Measurements from ENCODE around the gene CLDND1. TPM values are rescaled to one million over a fixed set of nuclear protein-coding genes. Genes with fewer than 3 reads are reported as not detected.

The CLDND1 gene
- total and polyA plus RNA-seq, 2 donors: 104 to 107 TPM

- 95% methylated on average over 2 of the region's 2 CpGs for whole genome bisulfite sequencing
- Histone ChIP-seq H3K27ac (ENCODE audit: low read depth) (no peak overlapping the region), H3K4me3 (ENCODE audit: low read depth, low read length) (no peak overlapping the region), H3K36me3 (ENCODE audit: insufficient read depth) (no peaks in the 10 kb centered on the region), H3K4me1 (ENCODE audit: insufficient read depth) (peaks cover 2% of the 10 kb centered on the region)
- DNase-seq (ENCODE audit: extremely low spot score): no peak
These were observed 3.9 kb downstream of the CLDND1 start for GRCh38 chr3:98518816-98519215.

- WGBS: 100% methylated on average over 1 of the region's 1 CpG
- Histone ChIP-seq H3K4me1 (ENCODE audit: insufficient read depth) (peaks cover 2% of the 10 kb centered on the region), H3K36me3 (ENCODE audit: insufficient read depth) (no peaks in the 10 kb centered on the region), H3K4me3 (ENCODE audit: low read depth, low read length) (no peak overlapping the region), H3K27ac (ENCODE audit: low read depth) (no peak overlapping the region)
- no peak for DNase-seq (ENCODE audit: extremely low spot score)
These were observed 7.8 kb downstream of the CLDND1 start for GRCh38 chr3:98514948-98515347.

- no peaks in the 10 kb centered on the region for H3K36me3 ChIP-seq (ENCODE audit: insufficient read depth)
- H3K4me3 ChIP-seq (ENCODE audit: low read depth, low read length): no peak overlapping the region
- 95% methylated on average over 3 of the region's 3 CpGs for WGBS
- no peaks in the 10 kb centered on the region for H3K4me1 ChIP-seq (ENCODE audit: insufficient read depth)
- no peak overlapping the region for H3K27ac ChIP-seq (ENCODE audit: low read depth)
- no peak for DNase-seq (ENCODE audit: extremely low spot score)
These were observed 9.0 kb downstream of the CLDND1 start for GRCh38 chr3:98513736-98514135.

GRCh38 chr3:98513091-98513511 lies 9.6 kb downstream of the CLDND1 start:
- H3K4me3 ChIP-seq (ENCODE audit: low read depth, low read length): no peak overlapping the region
- DNase-seq (ENCODE audit: extremely low spot score): no peak
- 70% methylated on average over 4 of the region's 4 CpGs for WGBS
- no peak overlapping the region for H3K27ac ChIP-seq (ENCODE audit: low read depth)
- no peaks in the 10 kb centered on the region for H3K4me1 ChIP-seq (ENCODE audit: insufficient read depth)
- H3K36me3 ChIP-seq (ENCODE audit: insufficient read depth): no peaks in the 10 kb centered on the region

GRCh38 chr3:98512576-98512975 lies 10.1 kb downstream of the CLDND1 start:
- Histone ChIP-seq H3K27ac (ENCODE audit: low read depth) (no peak overlapping the region), H3K4me1 (ENCODE audit: insufficient read depth) (no peaks in the 10 kb centered on the region), H3K36me3 (ENCODE audit: insufficient read depth) (no peaks in the 10 kb centered on the region), H3K4me3 (ENCODE audit: low read depth, low read length) (no peak overlapping the region)
- no peak for DNase-seq (ENCODE audit: extremely low spot score)
- WGBS: 84% methylated on average over 4 of the region's 4 CpGs

GRCh38 chr3:98508582-98508981 lies 14.1 kb downstream of the CLDND1 start:
- WGBS: 95% methylated on average over 2 of the region's 2 CpGs
- no peak for DNase-seq (ENCODE audit: extremely low spot score)
- Histone ChIP-seq H3K4me3 (ENCODE audit: low read depth, low read length) (no peak overlapping the region), H3K27ac (ENCODE audit: low read depth) (no peak overlapping the region), H3K4me1 (ENCODE audit: insufficient read depth) (no peaks in the 10 kb centered on the region), H3K36me3 (ENCODE audit: insufficient read depth) (no peaks in the 10 kb centered on the region)

- no peak overlapping the region for H3K27ac ChIP-seq (ENCODE audit: low read depth)
- 32% methylated on average over 4 of the region's 4 CpGs for WGBS
- no peaks in the 10 kb centered on the region for H3K4me1 ChIP-seq (ENCODE audit: insufficient read depth)
- H3K36me3 ChIP-seq (ENCODE audit: insufficient read depth): no peaks in the 10 kb centered on the region
- DNase-seq (ENCODE audit: extremely low spot score): no peak
- H3K4me3 ChIP-seq (ENCODE audit: low read depth, low read length): no peak overlapping the region
These were observed 18.2 kb downstream of the CLDND1 start for GRCh38 chr3:98504539-98504938.

GRCh38 chr3:98501863-98502576 lies 20.7 kb downstream of the CLDND1 start:
- Histone ChIP-seq H3K4me1 (ENCODE audit: insufficient read depth) (no peaks in the 10 kb centered on the region), H3K4me3 (ENCODE audit: low read depth, low read length) (no peak overlapping the region), H3K27ac (ENCODE audit: low read depth) (no peak overlapping the region), H3K36me3 (ENCODE audit: insufficient read depth) (no peaks in the 10 kb centered on the region)
- DNase-seq (ENCODE audit: extremely low spot score): no peak
- WGBS: 87% methylated on average over 5 of the region's 5 CpGs

GRCh38 chr3:98501270-98501669 lies 21.4 kb downstream of the CLDND1 start:
- H3K27ac ChIP-seq (ENCODE audit: low read depth): no peak overlapping the region

GRCh38 chr3:98500019-98500418 lies 22.7 kb downstream of the CLDND1 start:
- WGBS: 71% methylated on average over 4 of the region's 4 CpGs
- H3K36me3 ChIP-seq (ENCODE audit: insufficient read depth): no peaks in the 10 kb centered on the region
- no peak for DNase-seq (ENCODE audit: extremely low spot score)

More at GRCh38 chr3:98501270-98501669, 21.4 kb downstream of the CLDND1 start:
- Histone ChIP-seq H3K4me3 (ENCODE audit: low read depth, low read length) (no peak overlapping the region), H3K36me3 (ENCODE audit: insufficient read depth) (no peaks in the 10 kb centered on the region), H3K4me1 (ENCODE audit: insufficient read depth) (no peaks in the 10 kb centered on the region)
- no peak for DNase-seq (ENCODE audit: extremely low spot score)
- WGBS: 83% methylated on average over 4 of the region's 4 CpGs

GRCh38 chr3:98497381-98497780 lies 25.3 kb downstream of the CLDND1 start, which contains the start of gene OR5K2:
TSS of gene OR5K2 (plus strand) at chr3:98497681. CDS start at chr3:98497681, 0 bp downstream.
- DNase-seq (ENCODE audit: extremely low spot score): no peak
- Histone ChIP-seq H3K4me1 (ENCODE audit: insufficient read depth) (no peaks in the 10 kb centered on the region), H3K4me3 (ENCODE audit: low read depth, low read length) (no peak within 1 kb of the TSS), H3K27ac (ENCODE audit: low read depth) (no peak within 1 kb of the TSS), H3K36me3 (ENCODE audit: insufficient read depth) (no peaks in the 10 kb centered on the region)
- WGBS: 80% methylated on average over 2 of the region's 2 CpGs

More at GRCh38 chr3:98500019-98500418, 22.7 kb downstream of the CLDND1 start:
- H3K4me3 ChIP-seq (ENCODE audit: low read depth, low read length): no peak overlapping the region
- no peak overlapping the region for H3K27ac ChIP-seq (ENCODE audit: low read depth)
- H3K4me1 ChIP-seq (ENCODE audit: insufficient read depth): no peaks in the 10 kb centered on the region

- Histone ChIP-seq H3K27ac (ENCODE audit: low read depth) (no peak overlapping the region), H3K4me1 (ENCODE audit: insufficient read depth) (no peaks in the 10 kb centered on the region), H3K36me3 (ENCODE audit: insufficient read depth) (no peaks in the 10 kb centered on the region), H3K4me3 (ENCODE audit: low read depth, low read length) (no peak overlapping the region)
- no peak for DNase-seq (ENCODE audit: extremely low spot score)
- 75% methylated on average over 3 of the region's 3 CpGs for WGBS
These were observed 39.1 kb downstream of the CLDND1 start for GRCh38 chr3:98483626-98484025.

- no peaks in the 10 kb centered on the region for H3K4me1 ChIP-seq (ENCODE audit: insufficient read depth)
- WGBS: 39% methylated on average over 3 of the region's 3 CpGs
- no peak overlapping the region for H3K4me3 ChIP-seq (ENCODE audit: low read depth, low read length)
- no peak for DNase-seq (ENCODE audit: extremely low spot score)
- H3K27ac ChIP-seq (ENCODE audit: low read depth): no peak overlapping the region
- H3K36me3 ChIP-seq (ENCODE audit: insufficient read depth): no peaks in the 10 kb centered on the region
These were observed 39.8 kb downstream of the CLDND1 start for GRCh38 chr3:98482717-98483482.

Measured in urinary bladder (tissue), 4 donors.